CD4-positive, alpha-beta memory T cell (primary cell): ENCODE data around the gene DRC7. TPM values are rescaled to one million over a fixed set of nuclear protein-coding genes. Genes with fewer than 3 reads are reported as not detected.

ENCODE experiments used
- CTCF ChIA-PET: fragments of 350-600 bp; sonication (Branson Sonifier 250); formaldehyde crosslinking; loops from one replicate; lab custom pipeline; 2021; ENCODE audit warnings: inconsistent platforms; ENCODE audit not compliant: partially characterized antibody; lab: Charles Lee
- POLR2A ChIA-PET: fragments of 350-600 bp; sonication (Branson Sonifier 250); formaldehyde crosslinking; loops from one replicate; lab custom pipeline; 2021; ENCODE audit not compliant: partially characterized antibody; lab: Charles Lee
- DNase-seq, 5 donors: peaks; one replicate each; pipeline versions ENCODE4 v3.0.0 to v3.0.0-alpha.2; 2020 to 2022; ENCODE audit warnings: mixed read lengths in 1 of 5
- H3K27ac ChIP-seq: one replicate; pipeline ENCODE4 v1.7.0; 2013; ENCODE audit warnings: low read depth, low read length
- H3K27me3 ChIP-seq: 2 replicates; pipeline ENCODE4 v1.7.0; 2013; ENCODE audit warnings: mild to moderate bottlenecking, low read length, moderate library complexity; ENCODE audit not compliant: insufficient read depth
- H3K36me3 ChIP-seq: 2 replicates; pipeline ENCODE4 v1.7.0; 2013; ENCODE audit warnings: mild to moderate bottlenecking, low read length, moderate library complexity; ENCODE audit not compliant: insufficient read depth
- H3K4me1 ChIP-seq: 2 replicates; pipeline ENCODE4 v1.7.0; 2013; ENCODE audit warnings: mild to moderate bottlenecking, low read length, moderate library complexity; ENCODE audit not compliant: insufficient read depth
- H3K4me3 ChIP-seq, 2 donors: one replicate each; pipeline ENCODE4 v1.7.0; 2013; ENCODE audit warnings: low read length in 2 of 2, mild to moderate bottlenecking in 1 of 2
- H3K9me3 ChIP-seq, 2 donors: one replicate each; pipeline ENCODE4 v1.7.0; 2013; ENCODE audit warnings: low read length in 2 of 2, control low read depth in 1 of 2; ENCODE audit not compliant: control insufficient read depth in 1 of 2
- H3K27ac Mint-ChIP-seq, 7 donors: one replicate each; pipeline ENCODE4 v1.8.0; 2020 to 2021; ENCODE audit warnings: mixed read lengths in 7 of 7, mild to moderate bottlenecking in 6 of 7, inconsistent platforms in 3 of 7, moderate library complexity in 3 of 7
- H3K27me3 Mint-ChIP-seq, 2 donors: one replicate each; pipeline ENCODE4 v1.8.0; 2020 to 2021; ENCODE audit warnings: mixed read lengths in 2 of 2
- H3K36me3 Mint-ChIP-seq, 2 donors: one replicate each; pipeline ENCODE4 v1.8.0; 2020 to 2021; ENCODE audit warnings: mixed read lengths in 2 of 2, inconsistent platforms in 1 of 2, mild to moderate bottlenecking in 1 of 2
- H3K4me1 Mint-ChIP-seq, 4 donors: one replicate each; pipeline ENCODE4 v1.8.0; 2020 to 2021; ENCODE audit warnings: mixed read lengths in 4 of 4, mild to moderate bottlenecking in 1 of 4
- H3K4me3 Mint-ChIP-seq, 8 donors: one replicate each; pipeline ENCODE4 v1.8.0; 2020 to 2021; ENCODE audit warnings: mixed read lengths in 8 of 8, mild to moderate bottlenecking in 7 of 8, moderate library complexity in 6 of 8, inconsistent platforms in 3 of 8
- H3K9me3 Mint-ChIP-seq, 8 donors: one replicate each; pipeline ENCODE4 v1.8.0; 2020 to 2021; ENCODE audit warnings: mixed read lengths in 8 of 8, mild to moderate bottlenecking in 5 of 8, inconsistent platforms in 3 of 8, moderate library complexity in 1 of 8
- intact Hi-C: fragments of 100-400 bp; cut with micrococcal nuclease; formaldehyde crosslinking; loops from one replicate; pipeline ENCODE4 v1.15.1; 2023
- polyA plus RNA-seq, 2 donors: library from polyadenylated mRNA; unstranded; fragments of 300-500 nt; fragmentation: Illumina TruSeq; gene quantifications; one replicate each; pipeline ENCODE4 v1.2.3, GENCODE V29; 2021
- total RNA-seq, 2 experiments: library from RNA; stranded (reverse); gene quantifications; one replicate each; pipeline ENCODE4 v1.2.3, GENCODE V29; 2021

The DRC7 gene
- total and polyA plus RNA-seq, 4 experiments from 2014 or later = not detected

- Histone ChIP-seq H3K4me1 (peaks cover 15% of the 10 kb centered on the region), H3K27ac (no peak overlapping the region), H3K27me3 (no peaks in the 10 kb centered on the region), H3K4me3 (no peak overlapping the region), H3K36me3 (no peaks in the 10 kb centered on the region), H3K9me3 (no peaks in the 10 kb centered on the region)
- no peak for DNase-seq
- H3K27ac Mint-ChIP-seq = no peak overlapping the region
- H3K36me3 Mint-ChIP-seq = no peaks in the 10 kb centered on the region
- intact Hi-C loops = no loop called here
- no peaks in the 10 kb centered on the region for H3K9me3 Mint-ChIP-seq
- CTCF ChIA-PET = no interaction called here
- peaks cover 6 to 20% (median 7%) of the 10 kb centered on the region in 4 donors for H3K4me1 Mint-ChIP-seq
- H3K4me3 Mint-ChIP-seq = no peak overlapping the region
- H3K27me3 Mint-ChIP-seq = peaks cover 2 to 9% of the 10 kb centered on the region in 2 donors
- POLR2A ChIA-PET = no interaction called here
These were observed 8.0 kb upstream of the DRC7 start for GRCh38 chr16:57686577-57686976.

- Histone ChIP-seq H3K27ac (no peak overlapping the region), H3K4me3 (no peak overlapping the region), H3K27me3 (no peaks in the 10 kb centered on the region), H3K36me3 (no peaks in the 10 kb centered on the region), H3K9me3 (no peaks in the 10 kb centered on the region), H3K4me1 (peaks cover 15% of the 10 kb centered on the region)
- POLR2A ChIA-PET = no interaction called here
- Mint-ChIP-seq H3K4me1 (peaks cover 6 to 20% (median 7%) of the 10 kb centered on the region in 4 donors), H3K9me3 (no peaks in the 10 kb centered on the region), H3K27me3 (peaks cover 2 to 9% of the 10 kb centered on the region in 2 donors), H3K36me3 (no peaks in the 10 kb centered on the region), H3K27ac (peak overlapping the region in 2 of 7 donors; percentile 6 to 30), H3K4me3 (no peak overlapping the region)
- no peak for DNase-seq
- CTCF ChIA-PET = no interaction called here
- intact Hi-C loops = no loop called here
These were observed 7.2 kb upstream of the DRC7 start for GRCh38 chr16:57687363-57687929.

GRCh38 chr16:57688487-57688986 is 6.1 kb upstream of the DRC7 start:
- POLR2A ChIA-PET = no interaction called here
- no peak for DNase-seq
- no peaks in the 10 kb centered on the region for H3K36me3 Mint-ChIP-seq
- H3K4me1 ChIP-seq = peaks cover 15% of the 10 kb centered on the region
- no peaks in the 10 kb centered on the region for H3K9me3 Mint-ChIP-seq
- intact Hi-C loops = no loop called here
- no peaks in the 10 kb centered on the region for H3K27me3 ChIP-seq
- peak overlapping the region in 2 of 7 donors; percentile 71 to 77 for H3K27ac Mint-ChIP-seq
- no peak overlapping the region for H3K4me3 ChIP-seq
- H3K27ac ChIP-seq = no peak overlapping the region
- no peaks in the 10 kb centered on the region for H3K9me3 ChIP-seq
- no peak overlapping the region for H3K4me3 Mint-ChIP-seq
- H3K36me3 ChIP-seq = no peaks in the 10 kb centered on the region
- CTCF ChIA-PET = no interaction called here
- peaks cover 6 to 20% (median 7%) of the 10 kb centered on the region in 4 donors for H3K4me1 Mint-ChIP-seq
- peaks cover 2 to 6% of the 10 kb centered on the region in 2 donors for H3K27me3 Mint-ChIP-seq

GRCh38 chr16:57688987-57689761 is 5.4 kb upstream of the DRC7 start:
- Histone ChIP-seq H3K4me3 (no peak overlapping the region), H3K36me3 (no peaks in the 10 kb centered on the region), H3K27ac (no peak overlapping the region), H3K4me1 (peaks cover 15% of the 10 kb centered on the region), H3K27me3 (no peaks in the 10 kb centered on the region), H3K9me3 (no peaks in the 10 kb centered on the region)
- peak overlapping the region in 2 of 8 donors; percentile 43 to 51 for H3K4me3 Mint-ChIP-seq
- peak overlapping the region; percentile 8 to 92 (median 71) for H3K27ac Mint-ChIP-seq
- H3K9me3 Mint-ChIP-seq = no peaks in the 10 kb centered on the region
- ChIA-PET CTCF (no interaction called here), POLR2A (interaction anchor here (0.7 kb wide), 1 partner anchor 46 kb away, joined by 3 read pairs; the partner anchor contains the start of gene KATNB1)
- peaks cover 6 to 20% (median 7%) of the 10 kb centered on the region in 4 donors for H3K4me1 Mint-ChIP-seq
- no peaks in the 10 kb centered on the region for H3K36me3 Mint-ChIP-seq
- intact Hi-C loops = no loop called here
- DNase-seq = no peak
- peaks cover 4 to 6% of the 10 kb centered on the region in 2 donors for H3K27me3 Mint-ChIP-seq

- Mint-ChIP-seq H3K9me3 (no peaks in the 10 kb centered on the region), H3K36me3 (no peaks in the 10 kb centered on the region), H3K4me3 (peak overlapping the region in 4 of 8 donors; percentile 33 to 51 (median 40)), H3K27ac (peak overlapping the region in 5 of 7 donors; percentile 8 to 84 (median 71)), H3K27me3 (peaks cover 4 to 6% of the 10 kb centered on the region in 2 donors), H3K4me1 (peaks cover 6 to 20% (median 8%) of the 10 kb centered on the region in 4 donors)
- no peak overlapping the region for H3K27ac ChIP-seq
- no peaks in the 10 kb centered on the region for H3K9me3 ChIP-seq
- peaks cover 15% of the 10 kb centered on the region for H3K4me1 ChIP-seq
- POLR2A ChIA-PET = interaction anchor here (0.7 kb wide), 1 partner anchor 45 kb away, joined by 3 read pairs; the partner anchor contains the start of gene KATNB1
- intact Hi-C loops = no loop called here
- no peak overlapping the region for H3K4me3 ChIP-seq
- H3K27me3 ChIP-seq = no peaks in the 10 kb centered on the region
- CTCF ChIA-PET = no interaction called here
- peak in 4 of 5 donors; percentile 12 to 49 (median 32) for DNase-seq
- no peaks in the 10 kb centered on the region for H3K36me3 ChIP-seq
These were observed 4.6 kb upstream of the DRC7 start for GRCh38 chr16:57689762-57690558.

- H3K36me3 ChIP-seq = no peaks in the 10 kb centered on the region
- no peak overlapping the region for H3K27ac ChIP-seq
- DNase-seq = no peak
- no peak overlapping the region for H3K4me3 ChIP-seq
- H3K27me3 Mint-ChIP-seq = peaks cover 4 to 6% of the 10 kb centered on the region in 2 donors
- H3K27me3 ChIP-seq = no peaks in the 10 kb centered on the region
- peaks cover 6 to 20% (median 8%) of the 10 kb centered on the region in 4 donors for H3K4me1 Mint-ChIP-seq
- H3K9me3 ChIP-seq = no peaks in the 10 kb centered on the region
- no peaks in the 10 kb centered on the region for H3K36me3 Mint-ChIP-seq
- peaks cover 15% of the 10 kb centered on the region for H3K4me1 ChIP-seq
- no peaks in the 10 kb centered on the region for H3K9me3 Mint-ChIP-seq
- no peak overlapping the region for H3K27ac Mint-ChIP-seq
- no peak overlapping the region for H3K4me3 Mint-ChIP-seq
- intact Hi-C loops = no loop called here
- POLR2A ChIA-PET = interaction anchor here (0.5 kb wide), 1 partner anchor 16 kb away, joined by 4 read pairs; no protein-coding TSS in a partner anchor
- CTCF ChIA-PET = no interaction called here
These were observed 3.7 kb upstream of the DRC7 start for GRCh38 chr16:57690782-57691471.
